SK-N-SH (cell line): Measurements from ENCODE around the gene ME2. TPM values are rescaled to one million over a fixed set of nuclear protein-coding genes. Genes with fewer than 3 reads are reported as not detected.

Experiments
- CTCF ChIA-PET: fragments of 300-600, 350-600 bp; formaldehyde crosslinking; extraction: SDS; loops from one replicate; lab custom pipeline; 2021; lab: Yijun Ruan, JAX
- POLR2A ChIA-PET: fragments of 350-600 bp; sonication (Branson Sonifier 250); formaldehyde crosslinking; extraction: SDS; loops from one replicate; lab custom pipeline; 2020; ENCODE audit warnings: antibody characterized with exemption, inconsistent platforms; lab: Yijun Ruan, JAX
- DNase-seq: peaks from one replicate; pipeline ENCODE4 v3.0.0; 2012
- H2AFZ ChIP-seq: fragments of 200-600 bp; sonication (generic); 2 replicates; pipeline ENCODE4 v1.8.1; 2016; ENCODE audit warnings: antibody characterized with exemption, mild to moderate bottlenecking, low read depth
- H3F3A ChIP-seq: fragments of 200-600 bp; sonication (generic); replicated peaks from 2 replicates; pipeline ENCODE3; 2016; ENCODE audit warnings: antibody characterized with exemption, mild to moderate bottlenecking; ENCODE audit not compliant: insufficient read depth
- H3K27ac ChIP-seq, 2 experiments: fragments of 200-500 bp in 1 of 2; fragments of 200-600 bp in 1 of 2; sonication (Bioruptor generic) in 1 of 2; sonication (generic), shearing (Covaris generic) in 1 of 2; 2 replicates each; pipeline versions ENCODE4 v1.5.1 to v1.6.1; 2014 to 2016; ENCODE audit warnings: low read depth in 2 of 2, inconsistent platforms in 1 of 2, low read length in 1 of 2, mild to moderate bottlenecking in 1 of 2, mixed read lengths in 1 of 2
- H3K27me3 ChIP-seq: fragments of 200-600 bp; sonication (generic), shearing (Covaris generic); 2 replicates; pipeline ENCODE4 v1.6.1; 2016; ENCODE audit warnings: mixed run types; ENCODE audit not compliant: insufficient read depth
- H3K36me3 ChIP-seq, 2 experiments: fragments of 200-500 bp in 1 of 2; fragments of 200-600 bp in 1 of 2; sonication (Bioruptor generic) in 1 of 2; sonication (generic) in 1 of 2; replicated peaks in 1 of 2; 2 replicates each; pipeline versions ENCODE3 to v1.5.1; 2014 to 2016; ENCODE audit warnings: low read length in 1 of 2, mild to moderate bottlenecking in 1 of 2; ENCODE audit not compliant: insufficient read depth in 2 of 2, control insufficient read depth in 1 of 2
- H3K4me1 ChIP-seq, 2 experiments: fragments of 200-500 bp in 1 of 2; fragments of 200-600 bp in 1 of 2; sonication (Bioruptor generic) in 1 of 2; sonication (generic), shearing (Covaris generic) in 1 of 2; 2 replicates each; pipeline versions ENCODE4 v1.5.1 to v1.6.1; 2014 to 2016; ENCODE audit warnings: low read depth in 1 of 2, low read length in 1 of 2, mixed run types in 1 of 2; ENCODE audit not compliant: insufficient read depth in 2 of 2, control insufficient read depth in 1 of 2
- H3K4me2 ChIP-seq: fragments of 200-600 bp; sonication (generic), shearing (Covaris generic); 2 replicates; pipeline ENCODE4 v1.6.1; 2017; ENCODE audit warnings: mixed run types
- H3K4me3 ChIP-seq, 2 experiments: fragments of 200-500 bp in 1 of 2; fragments of 200-600 bp in 1 of 2; sonication (Bioruptor generic) in 1 of 2; sonication (generic), shearing (Covaris generic) in 1 of 2; 2 replicates each; pipeline versions ENCODE4 v1.5.1 to v1.8.1; 2014 to 2016; ENCODE audit warnings: low read depth in 2 of 2, inconsistent platforms in 1 of 2, low read length in 1 of 2, mild to moderate bottlenecking in 1 of 2, mixed read lengths in 1 of 2, moderate library complexity in 1 of 2
- H3K79me2 ChIP-seq: fragments of 200-600 bp; sonication (generic); 2 replicates; pipeline ENCODE4 v1.8.1; 2017; ENCODE audit warnings: mild to moderate bottlenecking; ENCODE audit not compliant: insufficient read depth
- H3K9ac ChIP-seq: fragments of 200-600 bp; sonication (generic); 2 replicates; pipeline ENCODE4 v1.6.1; 2017; ENCODE audit warnings: mixed run types
- H3K9me2 ChIP-seq: fragments of 200-600 bp; sonication (generic); 2 replicates; pipeline ENCODE4 v1.6.1; 2017; ENCODE audit warnings: mixed run types
- H3K9me3 ChIP-seq: fragments of 200-600 bp; sonication (generic); 2 replicates; pipeline ENCODE4 v1.6.1; 2017; ENCODE audit warnings: mixed run types, mild to moderate bottlenecking, moderate library complexity
- H4K20me1 ChIP-seq: fragments of 200-600 bp; sonication (generic); 2 replicates; pipeline ENCODE4 v1.6.1; 2017; ENCODE audit warnings: mild to moderate bottlenecking, mixed run types; ENCODE audit not compliant: insufficient read depth
- EP300 ChIP-seq, 2 experiments: IDR thresholded peaks; 2 replicates each; pipeline versions ENCODE4 v1.4.0 to v1.6.1; 2012; ENCODE audit warnings: borderline replicate concordance in 1 of 2, low read depth in 1 of 2, low read length in 1 of 2
- JUND ChIP-seq: IDR thresholded peaks from 2 replicates; pipeline ENCODE4 v1.4.0; 2012
- NFIC ChIP-seq: IDR thresholded peaks from 2 replicates; pipeline ENCODE4 v1.4.0; 2012; ENCODE audit warnings: borderline replicate concordance
- POLR2AphosphoS5 ChIP-seq: IDR thresholded peaks from 2 replicates; pipeline ENCODE4 v1.6.1; 2012; ENCODE audit warnings: low read depth, low read length
- RCOR1 ChIP-seq: fragments of 150-350 bp; IDR thresholded peaks from 2 replicates; pipeline ENCODE4 v1.6.1; 2017; ENCODE audit warnings: antibody characterized with exemption, low read length
- SIN3A ChIP-seq: IDR thresholded peaks from 2 replicates; pipeline ENCODE4 v1.6.1; 2012; ENCODE audit warnings: low read depth, mild to moderate bottlenecking, low read length, moderate library complexity, borderline replicate concordance
- TCF12 ChIP-seq: IDR thresholded peaks from 2 replicates; pipeline ENCODE4 v1.4.0; 2012
- TEAD4 ChIP-seq: IDR thresholded peaks from 2 replicates; pipeline ENCODE4 v1.4.0; 2012; ENCODE audit warnings: mild to moderate bottlenecking, borderline replicate concordance; ENCODE audit not compliant: insufficient read depth
- YY1 ChIP-seq: IDR thresholded peaks from 2 replicates; pipeline ENCODE4 v1.4.0; 2012; ENCODE audit warnings: low read depth, mild to moderate bottlenecking
- WGBS: methylation state at CpG from one replicate; pipeline ENCODE4 v1.1.6; 2017; ENCODE audit warnings: low lambda C conversion rate; 5-methylcytosine and 5-hydroxymethylcytosine counted together
- polyA plus RNA-seq, 3 experiments: library from polyadenylated mRNA; depleted of rRNA; stranded (reverse); fragments of >200 nt; gene quantifications; 2 replicates each; pipeline ENCODE4 v1.2.3, GENCODE V29; 2012
- TF ChIP-seq, protein P1 (sequence below): fragments of 150-350 bp; IDR thresholded peaks from 2 replicates; pipeline ENCODE4 v1.6.1; 2017; ENCODE audit warnings: antibody characterized with exemption, low read length, low read depth, borderline replicate concordance
- TF ChIP-seq, protein P2 (sequence below): fragments of 200-600 bp; sonication (generic); IDR thresholded peaks from 2 replicates; pipeline ENCODE4 v1.6.1; 2017; ENCODE audit warnings: antibody characterized with exemption, mild to moderate bottlenecking, moderate library complexity
- TF ChIP-seq, protein P3 (sequence below): IDR thresholded peaks from 2 replicates; pipeline ENCODE4 v1.4.0; 2012; ENCODE audit warnings: low read depth, borderline replicate concordance
- TF ChIP-seq, protein P4 (sequence below): IDR thresholded peaks from 2 replicates; pipeline ENCODE4; 2012
- TF ChIP-seq, protein P5 (sequence below): IDR thresholded peaks from 2 replicates; pipeline ENCODE4 v1.4.0; 2012; ENCODE audit warnings: low read depth, borderline replicate concordance
- TF ChIP-seq, protein P6 (sequence below): fragments of 150-350 bp; IDR thresholded peaks from 2 replicates; pipeline ENCODE4 v1.6.1; 2016; ENCODE audit warnings: mild to moderate bottlenecking, low read depth, low read length

The ME2 gene
- polyA plus RNA-seq, 1 of the 3 experiments (the other 2 are of a cell fraction): 35.1 TPM

DNA sequence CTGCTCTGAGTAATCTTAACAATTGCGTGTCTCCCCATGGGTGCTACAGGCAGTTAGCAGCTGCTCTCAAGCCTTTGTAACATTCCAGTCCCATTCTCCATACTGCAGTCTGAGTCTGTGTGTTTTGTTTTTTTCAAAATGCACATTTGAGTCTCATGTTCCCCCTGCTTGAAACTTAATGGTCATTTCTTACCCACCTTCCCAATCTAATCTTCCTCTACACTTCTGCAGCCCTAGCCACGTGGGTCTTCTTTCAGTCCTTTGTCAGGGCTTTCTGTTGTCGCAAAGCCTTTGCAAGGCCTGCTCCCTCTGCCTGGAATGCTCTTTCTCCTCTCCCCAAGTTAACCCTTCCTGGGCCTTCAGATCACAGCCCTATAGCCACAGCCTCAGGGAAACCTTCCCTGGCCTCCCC is 113.4 kb downstream of the ME2 start:
- no peak overlapping the region for H2AFZ ChIP-seq
- WGBS: 75% methylated on average over 3 of the region's 3 CpGs
- no peaks in the 10 kb centered on the region for H3K27me3 ChIP-seq
- H3K9ac ChIP-seq: no peak overlapping the region
- POLR2A ChIA-PET: no interaction called here
- H3K4me1 ChIP-seq: no peaks in the 10 kb centered on the region
- DNase-seq: no peak
- no peaks in the 10 kb centered on the region for H3K9me3 ChIP-seq
- no peak overlapping the region for H3K4me3 ChIP-seq
- no peak overlapping the region for H3K4me2 ChIP-seq
- no peaks in the 10 kb centered on the region for H4K20me1 ChIP-seq
- H3K27ac ChIP-seq: no peak overlapping the region
- H3K36me3 ChIP-seq: no peaks in the 10 kb centered on the region
- H3K79me2 ChIP-seq: no peaks in the 10 kb centered on the region
- TF ChIP-seq, protein P1, sequence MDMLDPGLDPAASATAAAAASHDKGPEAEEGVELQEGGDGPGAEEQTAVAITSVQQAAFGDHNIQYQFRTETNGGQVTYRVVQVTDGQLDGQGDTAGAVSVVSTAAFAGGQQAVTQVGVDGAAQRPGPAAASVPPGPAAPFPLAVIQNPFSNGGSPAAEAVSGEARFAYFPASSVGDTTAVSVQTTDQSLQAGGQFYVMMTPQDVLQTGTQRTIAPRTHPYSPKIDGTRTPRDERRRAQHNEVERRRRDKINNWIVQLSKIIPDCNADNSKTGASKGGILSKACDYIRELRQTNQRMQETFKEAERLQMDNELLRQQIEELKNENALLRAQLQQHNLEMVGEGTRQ: no peak
- TF ChIP-seq JUND (no peak), EP300 (IDR thresholded peaks at IDR 0.05; ENCODE audit: borderline replicate concordance in 1 of 2, low read depth in 1 of 2, low read length in 1 of 2) (no peak), RCOR1 (no peak), TEAD4 (no peak), SIN3A (no peak), YY1 (no peak), POLR2AphosphoS5 (no peak), TCF12 (no peak), NFIC (no peak)
- TF ChIP-seq, protein P2, sequence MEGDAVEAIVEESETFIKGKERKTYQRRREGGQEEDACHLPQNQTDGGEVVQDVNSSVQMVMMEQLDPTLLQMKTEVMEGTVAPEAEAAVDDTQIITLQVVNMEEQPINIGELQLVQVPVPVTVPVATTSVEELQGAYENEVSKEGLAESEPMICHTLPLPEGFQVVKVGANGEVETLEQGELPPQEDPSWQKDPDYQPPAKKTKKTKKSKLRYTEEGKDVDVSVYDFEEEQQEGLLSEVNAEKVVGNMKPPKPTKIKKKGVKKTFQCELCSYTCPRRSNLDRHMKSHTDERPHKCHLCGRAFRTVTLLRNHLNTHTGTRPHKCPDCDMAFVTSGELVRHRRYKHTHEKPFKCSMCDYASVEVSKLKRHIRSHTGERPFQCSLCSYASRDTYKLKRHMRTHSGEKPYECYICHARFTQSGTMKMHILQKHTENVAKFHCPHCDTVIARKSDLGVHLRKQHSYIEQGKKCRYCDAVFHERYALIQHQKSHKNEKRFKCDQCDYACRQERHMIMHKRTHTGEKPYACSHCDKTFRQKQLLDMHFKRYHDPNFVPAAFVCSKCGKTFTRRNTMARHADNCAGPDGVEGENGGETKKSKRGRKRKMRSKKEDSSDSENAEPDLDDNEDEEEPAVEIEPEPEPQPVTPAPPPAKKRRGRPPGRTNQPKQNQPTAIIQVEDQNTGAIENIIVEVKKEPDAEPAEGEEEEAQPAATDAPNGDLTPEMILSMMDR: no peak
- TF ChIP-seq, protein P3, sequence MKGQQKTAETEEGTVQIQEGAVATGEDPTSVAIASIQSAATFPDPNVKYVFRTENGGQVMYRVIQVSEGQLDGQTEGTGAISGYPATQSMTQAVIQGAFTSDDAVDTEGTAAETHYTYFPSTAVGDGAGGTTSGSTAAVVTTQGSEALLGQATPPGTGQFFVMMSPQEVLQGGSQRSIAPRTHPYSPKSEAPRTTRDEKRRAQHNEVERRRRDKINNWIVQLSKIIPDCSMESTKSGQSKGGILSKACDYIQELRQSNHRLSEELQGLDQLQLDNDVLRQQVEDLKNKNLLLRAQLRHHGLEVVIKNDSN: no peak
- TF ChIP-seq, protein P4, sequence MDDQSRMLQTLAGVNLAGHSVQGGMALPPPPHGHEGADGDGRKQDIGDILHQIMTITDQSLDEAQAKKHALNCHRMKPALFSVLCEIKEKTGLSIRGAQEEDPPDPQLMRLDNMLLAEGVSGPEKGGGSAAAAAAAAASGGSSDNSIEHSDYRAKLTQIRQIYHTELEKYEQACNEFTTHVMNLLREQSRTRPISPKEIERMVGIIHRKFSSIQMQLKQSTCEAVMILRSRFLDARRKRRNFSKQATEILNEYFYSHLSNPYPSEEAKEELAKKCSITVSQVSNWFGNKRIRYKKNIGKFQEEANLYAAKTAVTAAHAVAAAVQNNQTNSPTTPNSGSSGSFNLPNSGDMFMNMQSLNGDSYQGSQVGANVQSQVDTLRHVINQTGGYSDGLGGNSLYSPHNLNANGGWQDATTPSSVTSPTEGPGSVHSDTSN: no peak
- TF ChIP-seq, protein P5, sequence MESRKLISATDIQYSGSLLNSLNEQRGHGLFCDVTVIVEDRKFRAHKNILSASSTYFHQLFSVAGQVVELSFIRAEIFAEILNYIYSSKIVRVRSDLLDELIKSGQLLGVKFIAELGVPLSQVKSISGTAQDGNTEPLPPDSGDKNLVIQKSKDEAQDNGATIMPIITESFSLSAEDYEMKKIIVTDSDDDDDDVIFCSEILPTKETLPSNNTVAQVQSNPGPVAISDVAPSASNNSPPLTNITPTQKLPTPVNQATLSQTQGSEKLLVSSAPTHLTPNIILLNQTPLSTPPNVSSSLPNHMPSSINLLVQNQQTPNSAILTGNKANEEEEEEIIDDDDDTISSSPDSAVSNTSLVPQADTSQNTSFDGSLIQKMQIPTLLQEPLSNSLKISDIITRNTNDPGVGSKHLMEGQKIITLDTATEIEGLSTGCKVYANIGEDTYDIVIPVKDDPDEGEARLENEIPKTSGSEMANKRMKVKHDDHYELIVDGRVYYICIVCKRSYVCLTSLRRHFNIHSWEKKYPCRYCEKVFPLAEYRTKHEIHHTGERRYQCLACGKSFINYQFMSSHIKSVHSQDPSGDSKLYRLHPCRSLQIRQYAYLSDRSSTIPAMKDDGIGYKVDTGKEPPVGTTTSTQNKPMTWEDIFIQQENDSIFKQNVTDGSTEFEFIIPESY: no peak
- TF ChIP-seq, protein P6, sequence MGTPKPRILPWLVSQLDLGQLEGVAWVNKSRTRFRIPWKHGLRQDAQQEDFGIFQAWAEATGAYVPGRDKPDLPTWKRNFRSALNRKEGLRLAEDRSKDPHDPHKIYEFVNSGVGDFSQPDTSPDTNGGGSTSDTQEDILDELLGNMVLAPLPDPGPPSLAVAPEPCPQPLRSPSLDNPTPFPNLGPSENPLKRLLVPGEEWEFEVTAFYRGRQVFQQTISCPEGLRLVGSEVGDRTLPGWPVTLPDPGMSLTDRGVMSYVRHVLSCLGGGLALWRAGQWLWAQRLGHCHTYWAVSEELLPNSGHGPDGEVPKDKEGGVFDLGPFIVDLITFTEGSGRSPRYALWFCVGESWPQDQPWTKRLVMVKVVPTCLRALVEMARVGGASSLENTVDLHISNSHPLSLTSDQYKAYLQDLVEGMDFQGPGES: no peak
- H3F3A ChIP-seq: peaks cover 5% of the 10 kb centered on the region
- CTCF ChIA-PET: no interaction called here
- H3K9me2 ChIP-seq: no peaks in the 10 kb centered on the region
